Measurements from ENCODE around the gene STX16. TPM values are rescaled to one million over a fixed set of nuclear protein-coding genes. Genes with fewer than 3 reads are reported as not detected.

STX16 gene
- total and polyA plus RNA-seq, 9 of the 15 experiments (the other 6 are each of a cell fraction or from before 2014, with no cell fraction given), result 4.4 to 43.5 (median 14.7) TPM

GRCh38 chr20:58668901-58669286 lies 17.8 kb downstream of the STX16 start (continued):
- TF ChIP-seq CLOCK (CRISPR knock-in tag; IDR thresholded peaks at IDR 0.05; ENCODE audit: borderline replicate concordance) (no peak), NCOA1 (IDR thresholded peaks at IDR 0.05; ENCODE audit: low read depth) (no peak), DMBX1 (CRISPR knock-in tag; IDR thresholded peaks at IDR 0.05; ENCODE audit: borderline replicate concordance) (no peak)

- in situ Hi-C loops (cut with MboI), result no loop called here
Measured at GRCh38 chr20:58669287-58670006, 18.4 kb downstream of the STX16 start.

More at GRCh38 chr20:58669287-58670006, 18.4 kb downstream of the STX16 start:
- intact Hi-C loops (cut with micrococcal nuclease), result no loop called here
- no TSS peak for BruUV-seq (replicated peaks)
- H3K27ac ChIP-seq (ENCODE audit: extremely low read depth, low read depth, low read length), result no peak overlapping the region
- H3K4me2 ChIP-seq (ENCODE audit: insufficient read depth, low read length), result no peak overlapping the region
- no peak overlapping the region for H3K4me3 ChIP-seq
- no peaks in the 10 kb centered on the region for H3K9me1 ChIP-seq (ENCODE audit: control insufficient read depth, insufficient read depth, low read length)
- CTCF ChIA-PET (ENCODE audit: low intra/inter-chr PET ratio), result no interaction called here
- H3K9ac ChIP-seq (ENCODE audit: insufficient read depth in 1 of 2, low read depth in 2 of 2, low read length in 2 of 2), result no peak overlapping the region
- DNase-seq (ENCODE audit: extremely low read depth in 1 of 4, low spot score in 3 of 4) (no peak), FAIRE-seq (no peak), ATAC-seq (no peak)
- no peaks in the 10 kb centered on the region for H3K27me3 ChIP-seq (ENCODE audit: control insufficient read depth in 2 of 2, insufficient read depth in 2 of 2, low read length in 2 of 2)
- peaks cover 16% of the 10 kb centered on the region; the same call in 2 of the 3 replicates for H3K79me2 ChIP-seq (ENCODE audit: control insufficient read depth, insufficient read depth, low read length)
- no peaks in the 10 kb centered on the region for H3K9me3 ChIP-seq (replicated peaks; ENCODE audit: control insufficient read depth, insufficient read depth, low read depth, low read length)
- POLR2A ChIA-PET, result interaction anchor here (0.8 to 1.1 kb wide), 2 partner anchors 11 to 188 kb away, joined by 3 to 4 read pairs; no protein-coding TSS in a partner anchor
- no peaks in the 10 kb centered on the region; the same call in 1 of the 2 replicates for H4K20me1 ChIP-seq (replicated peaks; ENCODE audit: control insufficient read depth, insufficient read depth, low read length)
- H3K36me3 ChIP-seq (ENCODE audit: control insufficient read depth, insufficient read depth, low read length), result peaks cover 75% of the 10 kb centered on the region
- H2AFZ ChIP-seq (ENCODE audit: low read depth, low read length), result no peak overlapping the region
- no peaks in the 10 kb centered on the region for H3K4me1 ChIP-seq (replicated peaks in 1 of 2; ENCODE audit: control insufficient read depth in 2 of 2, insufficient read depth in 2 of 2, low read length in 2 of 2)
- WGBS (ENCODE audit: insufficient coverage, low coverage, missing lambda C conversion rate), result 93% methylated on average over 16 of the region's 16 CpGs
- TF ChIP-seq POLR2AphosphoS5 (IDR thresholded peaks at IDR 0.05; ENCODE audit: control insufficient read depth, insufficient read depth, low read depth, low read length) (no peak), TSC22D4 (tag; IDR thresholded peaks at IDR 0.05) (no peak), FOXA3 (CRISPR knock-in tag; conservative IDR thresholded peaks at IDR 0.05 in 1 of 2, IDR thresholded peaks at IDR 0.05 in 1 of 2) (no peak), POLR2G (IDR thresholded peaks at IDR 0.05; ENCODE audit: low read depth, low read length) (0 out of 2 replicates have a peak, but pooled peaks have one; percentile 20)
